DMS53 treated with DMSO at 0.1 percent for 48 hours (cell line): ENCODE results near the gene ASGR1.
"Not testable (repeated sequence)": the region's sequence is repeated elsewhere in the genome, so short reads cannot be mapped to it uniquely, and the experiment has no call there.

Experiments used
- DNase-seq: peaks from one replicate; lab custom pipeline; 2025; ENCODE audit not compliant: unreplicated experiment; lab: John Stamatoyannopoulos, UW

Gene ASGR1

GRCh38 chr17:7191069-7191468 is 11.9 kb upstream of the ASGR1 start:
- DNase-seq: no peak

DNA sequence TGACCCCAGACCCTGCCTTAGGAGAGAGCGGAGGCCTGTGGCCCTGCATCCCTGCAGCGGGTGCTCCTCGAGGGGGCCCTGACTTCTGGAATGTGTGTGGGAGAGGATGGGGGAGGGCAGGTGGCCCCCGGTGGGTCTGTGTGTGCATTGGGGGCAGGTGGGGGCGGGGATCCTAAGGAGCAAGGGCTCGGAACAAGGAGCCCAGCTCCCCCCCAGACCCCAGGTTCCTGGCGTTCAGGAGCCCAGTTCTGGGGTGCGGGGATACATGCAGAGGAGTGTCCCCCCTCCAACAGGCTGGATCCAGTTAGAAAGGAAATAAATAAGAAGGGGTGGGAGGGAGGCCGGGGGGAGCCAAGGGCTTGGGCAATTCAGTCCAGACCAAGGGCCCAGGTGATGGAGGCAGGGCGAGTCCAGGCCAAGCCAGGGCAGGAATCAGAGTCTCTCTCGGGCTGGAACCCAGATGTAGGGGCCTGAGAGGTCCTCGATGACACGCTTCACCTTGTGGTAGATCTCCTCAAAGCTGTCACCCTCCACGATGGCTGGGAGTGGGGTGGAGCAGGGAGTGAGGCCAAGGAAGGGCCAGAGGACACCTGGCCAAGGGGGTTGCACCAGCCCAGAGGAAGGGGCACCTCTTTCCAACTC is 11.2 kb upstream of the ASGR1 start:
- no peak for DNase-seq

DNA sequence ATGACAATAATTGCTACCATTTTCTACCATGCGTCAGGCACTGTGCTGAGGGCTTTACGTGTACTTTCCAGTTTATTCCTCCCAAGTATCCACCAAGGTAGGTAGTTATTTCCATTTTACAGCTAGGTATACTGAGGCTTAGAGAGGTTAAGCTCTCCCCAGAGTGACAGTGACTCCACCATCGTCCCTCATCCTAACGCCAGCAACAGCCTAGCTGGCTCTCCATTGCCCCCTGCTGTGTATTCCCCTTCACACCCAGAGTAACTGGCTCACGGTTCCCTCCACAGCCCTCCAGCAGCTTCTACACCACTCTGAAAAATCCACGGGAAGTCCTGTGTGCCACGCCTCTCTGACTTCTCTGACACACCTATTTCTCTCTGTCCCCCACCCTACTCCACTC is 7.1 kb upstream of the ASGR1 start:
- no peak for DNase-seq

- no peak for DNase-seq
These were observed 5.5 kb upstream of the ASGR1 start for GRCh38 chr17:7184647-7185046.

GRCh38 chr17:7184091-7184488 is 4.9 kb upstream of the ASGR1 start:
- peak; percentile 86 for DNase-seq

GRCh38 chr17:7183433-7184090 is 4.4 kb upstream of the ASGR1 start:
- peak; percentile 61 for DNase-seq

GRCh38 chr17:7182101-7182500 is 2.9 kb upstream of the ASGR1 start:
- DNase-seq: not testable (repeated sequence)

- no peak for DNase-seq
These were observed 225 bp downstream of the ASGR1 start for GRCh38 chr17:7178973-7179316.

- peak; percentile 77 for DNase-seq
These were observed 1.2 kb downstream of the ASGR1 start for GRCh38 chr17:7177954-7178477.

- DNase-seq: peak; percentile 66
These were observed 1.8 kb downstream of the ASGR1 start for GRCh38 chr17:7177191-7177953.

- no peak for DNase-seq
These were observed 2.4 kb downstream of the ASGR1 start for GRCh38 chr17:7176841-7177190.

- DNase-seq: no peak
These were observed 2.9 kb downstream of the ASGR1 start for GRCh38 chr17:7176107-7176840.

- no peak for DNase-seq
These were observed 3.8 kb downstream of the ASGR1 start for GRCh38 chr17:7175330-7175733.

GRCh38 chr17:7174603-7175326 is 4.4 kb downstream of the ASGR1 start:
- DNase-seq: no peak

- DNase-seq: no peak
These were observed 5.2 kb downstream of the ASGR1 start for GRCh38 chr17:7173687-7174602.

DNA sequence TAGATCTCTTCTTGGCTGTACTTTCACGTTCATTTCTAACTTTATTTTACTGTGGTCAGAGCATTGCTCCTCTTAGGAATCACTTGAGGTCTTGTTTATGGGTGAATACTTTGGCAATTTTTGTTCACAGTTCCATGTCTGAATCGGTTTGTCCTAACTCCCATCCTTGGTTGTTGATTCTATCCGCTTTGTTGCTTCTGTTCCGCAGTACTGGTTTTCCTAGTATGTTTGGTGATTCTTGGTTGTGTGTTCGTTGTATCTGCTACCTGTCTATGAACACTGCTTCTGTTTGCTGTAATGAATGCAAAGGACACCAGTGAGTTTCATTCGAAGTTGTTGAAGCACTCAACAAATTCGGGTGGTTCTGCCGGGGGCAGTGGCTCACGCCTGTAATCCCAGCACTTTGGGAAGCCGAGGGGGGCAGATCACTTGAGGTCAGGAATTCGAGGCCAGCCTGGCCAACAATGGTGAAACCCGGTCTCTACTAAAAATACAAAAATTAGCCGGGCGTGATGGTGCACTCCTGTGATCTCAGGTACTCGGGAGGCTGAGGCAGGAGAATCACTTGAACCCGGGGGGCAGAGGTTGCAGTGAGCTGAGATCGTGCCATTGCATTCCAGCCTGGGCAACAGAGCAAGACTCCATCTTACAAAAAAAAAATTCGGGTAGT is 6.5 kb downstream of the ASGR1 start:
- DNase-seq: not testable (repeated sequence)

DNA sequence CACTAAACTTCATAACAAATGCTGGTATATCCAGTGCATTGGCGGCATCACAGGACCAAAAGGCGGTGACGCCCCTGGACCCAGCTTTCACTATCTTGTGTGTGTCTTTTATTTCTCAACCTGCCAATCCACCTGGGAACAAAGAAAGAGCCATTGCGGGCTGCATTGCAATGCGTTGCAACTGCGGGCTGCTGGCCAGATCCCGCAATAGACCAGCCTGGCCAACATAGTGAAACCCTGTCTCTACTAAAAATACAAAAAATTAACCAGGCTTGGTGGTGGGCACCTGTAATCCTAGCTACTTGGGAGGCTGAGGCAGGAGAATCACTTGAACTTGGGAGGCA is 9.6 kb downstream of the ASGR1 start:
- DNase-seq: not testable (repeated sequence)

GRCh38 chr17:7168841-7169564 is 10.2 kb downstream of the ASGR1 start:
- DNase-seq: not testable (repeated sequence)

DNA sequence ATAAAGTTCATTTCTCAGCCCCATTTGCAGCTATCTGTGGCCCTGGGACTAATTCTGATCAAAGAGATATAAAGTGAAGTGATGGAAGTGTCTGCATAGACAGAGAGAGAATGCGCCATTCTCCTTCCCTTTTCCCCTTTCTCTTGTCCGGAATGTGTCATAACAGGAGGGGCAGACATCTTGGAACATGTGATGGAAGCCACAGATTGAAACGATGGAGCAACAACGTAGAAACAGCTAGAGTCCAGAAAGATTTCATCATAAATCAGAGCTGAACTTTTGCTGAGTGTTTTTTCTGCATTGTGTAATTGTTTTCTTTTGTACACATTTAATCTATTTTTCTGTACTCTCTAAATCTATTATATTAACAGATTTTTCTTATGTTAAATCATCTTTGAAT is 11.3 kb downstream of the ASGR1 start:
- DNase-seq: no peak
